Panc1 (cell line): Measurements from ENCODE around the gene ALDH7A1. TPM values are rescaled to one million over a fixed set of nuclear protein-coding genes. Genes with fewer than 3 reads are reported as not detected.

Experiments
- ATAC-seq: fragments of 200-7000 bp; cut with Tn5 transposase; 2 replicates; pipeline ENCODE4 v1.9.1; 2020; ENCODE audit warnings: mild to moderate bottlenecking, moderate library complexity
- BruUV-seq: library from RNA; stranded (reverse); fragments of 400-500 nt; replicated peaks from 2 replicates; lab custom pipeline; 2021; lab: Mats Ljungman, UMichigan
- CTCF ChIA-PET: fragments of 300-600 bp; sonication (Branson Sonifier 250); formaldehyde crosslinking; loops from one replicate; lab custom pipeline; 2022; ENCODE audit warnings: antibody characterized with exemption; lab: Charles Lee
- POLR2A ChIA-PET: fragments of 300-600 bp; sonication (Branson Sonifier 250); formaldehyde crosslinking; loops from one replicate; lab custom pipeline; 2022; ENCODE audit warnings: antibody characterized with exemption; lab: Charles Lee
- DNase-seq: peaks from one replicate; pipeline ENCODE4 v3.0.0-alpha.2; 2010; ENCODE audit warnings: low read depth, low spot score
- H3K27ac ChIP-seq: 2 replicates; pipeline ENCODE4 v1.5.1; 2011; ENCODE audit warnings: mild to moderate bottlenecking, low read length, inconsistent platforms
- H3K27me3 ChIP-seq: fragments of 200-500 bp; sonication (Bioruptor generic); 2 replicates; pipeline ENCODE4 v1.6.0; 2014; ENCODE audit warnings: low read length, inconsistent platforms; ENCODE audit not compliant: control insufficient read depth, insufficient read depth
- H3K36me3 ChIP-seq: fragments of 200-500 bp; sonication (Bioruptor generic); 2 replicates; pipeline ENCODE4 v1.5.1; 2014; ENCODE audit warnings: inconsistent platforms, mild to moderate bottlenecking, low read length, moderate library complexity; ENCODE audit not compliant: control insufficient read depth, insufficient read depth
- H3K4me1 ChIP-seq: 2 replicates; pipeline ENCODE4 v1.5.1; 2011; ENCODE audit warnings: inconsistent platforms, mild to moderate bottlenecking, low read length, moderate library complexity; ENCODE audit not compliant: control insufficient read depth, insufficient read depth
- H3K4me3 ChIP-seq, 2 experiments: 2 replicates each; pipeline ENCODE4 v1.5.1; 2011 to 2012; ENCODE audit warnings: low read depth in 2 of 2, low read length in 2 of 2, mild to moderate bottlenecking in 2 of 2, inconsistent platforms in 1 of 2, moderate library complexity in 1 of 2
- H3K9me3 ChIP-seq: fragments of 200-500 bp; sonication (Bioruptor generic); 2 replicates; pipeline ENCODE4 v1.5.1; 2014; ENCODE audit warnings: low read depth, mild to moderate bottlenecking, inconsistent platforms, low read length, moderate library complexity; ENCODE audit not compliant: control insufficient read depth, insufficient read depth
- CTCF ChIP-seq: fragments of 450-650 bp; IDR thresholded peaks from 2 replicates; pipeline ENCODE4 v1.5.1; 2017; ENCODE audit warnings: mild to moderate bottlenecking
- POLR2AphosphoS5 ChIP-seq: IDR thresholded peaks from 2 replicates; pipeline ENCODE4 v1.6.1; 2012; ENCODE audit warnings: mild to moderate bottlenecking, low read depth, low read length, moderate library complexity
- SIN3A ChIP-seq: IDR thresholded peaks from 2 replicates; pipeline ENCODE4 v1.6.1; 2012; ENCODE audit warnings: low read depth, mild to moderate bottlenecking, low read length, moderate library complexity, borderline replicate concordance; ENCODE audit not compliant: insufficient read depth
- TCF7L2 ChIP-seq: IDR thresholded peaks from 2 replicates; pipeline ENCODE4 v1.6.1; 2011; ENCODE audit warnings: mild to moderate bottlenecking, low read depth, low read length, inconsistent platforms
- in situ Hi-C: cut with HindIII; loops from 2 replicates; pipeline ENCODE4 v1.10.0; 2016; ENCODE audit warnings: low sequenced_read_pairs, low pct_unique_long_range_greater_than_20kb
- intact Hi-C: fragments of 100-400 bp; cut with micrococcal nuclease; formaldehyde crosslinking; loops from one replicate; pipeline ENCODE4 v1.10.0; 2022; ENCODE audit not compliant: unreplicated experiment
- total RNA-seq: library from RNA; stranded (reverse); gene quantifications from one replicate; pipeline ENCODE4 v1.2.1, GENCODE V29; 2021; ENCODE audit not compliant: unreplicated experiment
- TF ChIP-seq, protein P1 (sequence below), 2 experiments: IDR thresholded peaks; 2 replicates each; pipeline ENCODE4 v1.6.1; 2011 to 2012; ENCODE audit warnings: low read depth in 2 of 2, control low read depth in 1 of 2, low read length in 1 of 2, mild to moderate bottlenecking in 1 of 2, moderate library complexity in 1 of 2; ENCODE audit not compliant: insufficient read depth in 1 of 2

Gene ALDH7A1
- total RNA-seq, 1 experiment from 2014 or later, result 52.9 TPM

DNA sequence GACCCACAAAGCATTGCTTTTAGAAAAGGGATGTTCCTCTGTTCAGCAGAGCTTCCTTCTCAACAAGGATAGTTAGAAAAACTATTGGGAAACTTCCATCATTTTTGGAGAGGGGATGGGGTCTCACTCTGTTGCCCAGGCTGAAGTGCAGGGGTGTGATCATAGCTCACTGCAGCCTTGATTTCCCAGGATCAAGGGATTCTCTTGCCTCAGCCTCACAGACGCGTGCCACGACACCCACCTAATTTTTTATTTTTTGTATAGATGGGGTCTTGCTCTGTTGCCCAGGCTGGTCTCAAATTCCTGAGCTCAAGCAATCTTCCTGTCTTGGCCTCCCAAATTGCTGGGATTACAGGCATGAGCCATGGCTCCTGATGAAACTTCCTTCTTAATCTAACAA, 40.6 kb upstream of the ALDH7A1 start:
- intact Hi-C loops, result no loop called here
- no TSS peak for BruUV-seq

DNA sequence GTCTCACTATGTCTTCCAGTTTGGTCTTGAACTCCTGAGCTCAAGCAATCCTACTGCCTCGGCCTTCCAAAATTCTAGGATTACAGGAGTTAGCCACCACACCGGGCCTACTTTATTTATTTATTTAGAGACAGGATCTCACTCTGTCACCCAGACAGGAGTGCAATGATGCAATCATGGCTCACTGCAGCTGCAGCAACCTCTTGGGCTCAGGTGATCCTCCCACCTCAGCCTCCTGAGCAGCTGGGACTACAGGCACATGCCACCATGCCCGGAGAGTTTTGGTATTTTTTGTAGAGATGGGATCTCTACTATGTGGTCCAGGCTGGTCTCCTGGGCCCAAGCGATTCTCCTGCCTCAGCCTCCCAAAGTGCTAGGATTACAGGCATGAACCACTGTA, 38.5 kb upstream of the ALDH7A1 start:
- Histone ChIP-seq H3K36me3 (no peaks in the 10 kb centered on the region), H3K4me1 (no peaks in the 10 kb centered on the region; the same call in 1 of the 2 replicates), H3K27me3 (no peaks in the 10 kb centered on the region), H3K9me3 (no peaks in the 10 kb centered on the region), H3K27ac (no peak overlapping the region), H3K4me3 (no peak overlapping the region)
- ChIA-PET CTCF (no interaction called here), POLR2A (no interaction called here)
- DNase-seq (no peak), ATAC-seq (no peak)
- TF ChIP-seq SIN3A (no peak), CTCF (no peak), TCF7L2 (no peak), POLR2AphosphoS5 (no peak)
- TF ChIP-seq, protein P1, sequence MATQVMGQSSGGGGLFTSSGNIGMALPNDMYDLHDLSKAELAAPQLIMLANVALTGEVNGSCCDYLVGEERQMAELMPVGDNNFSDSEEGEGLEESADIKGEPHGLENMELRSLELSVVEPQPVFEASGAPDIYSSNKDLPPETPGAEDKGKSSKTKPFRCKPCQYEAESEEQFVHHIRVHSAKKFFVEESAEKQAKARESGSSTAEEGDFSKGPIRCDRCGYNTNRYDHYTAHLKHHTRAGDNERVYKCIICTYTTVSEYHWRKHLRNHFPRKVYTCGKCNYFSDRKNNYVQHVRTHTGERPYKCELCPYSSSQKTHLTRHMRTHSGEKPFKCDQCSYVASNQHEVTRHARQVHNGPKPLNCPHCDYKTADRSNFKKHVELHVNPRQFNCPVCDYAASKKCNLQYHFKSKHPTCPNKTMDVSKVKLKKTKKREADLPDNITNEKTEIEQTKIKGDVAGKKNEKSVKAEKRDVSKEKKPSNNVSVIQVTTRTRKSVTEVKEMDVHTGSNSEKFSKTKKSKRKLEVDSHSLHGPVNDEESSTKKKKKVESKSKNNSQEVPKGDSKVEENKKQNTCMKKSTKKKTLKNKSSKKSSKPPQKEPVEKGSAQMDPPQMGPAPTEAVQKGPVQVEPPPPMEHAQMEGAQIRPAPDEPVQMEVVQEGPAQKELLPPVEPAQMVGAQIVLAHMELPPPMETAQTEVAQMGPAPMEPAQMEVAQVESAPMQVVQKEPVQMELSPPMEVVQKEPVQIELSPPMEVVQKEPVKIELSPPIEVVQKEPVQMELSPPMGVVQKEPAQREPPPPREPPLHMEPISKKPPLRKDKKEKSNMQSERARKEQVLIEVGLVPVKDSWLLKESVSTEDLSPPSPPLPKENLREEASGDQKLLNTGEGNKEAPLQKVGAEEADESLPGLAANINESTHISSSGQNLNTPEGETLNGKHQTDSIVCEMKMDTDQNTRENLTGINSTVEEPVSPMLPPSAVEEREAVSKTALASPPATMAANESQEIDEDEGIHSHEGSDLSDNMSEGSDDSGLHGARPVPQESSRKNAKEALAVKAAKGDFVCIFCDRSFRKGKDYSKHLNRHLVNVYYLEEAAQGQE (IDR thresholded peaks at IDR 0.05; ENCODE audit: insufficient read depth in 1 of 2, low read depth in 2 of 2, low read length in 1 of 2), result no peak
- in situ Hi-C loops (no loop called here), intact Hi-C loops (no loop called here)
- no TSS peak for BruUV-seq

More for the DNA sequence above, 40.6 kb upstream of the ALDH7A1 start:
- H3K9me3 ChIP-seq, result no peaks in the 10 kb centered on the region
- in situ Hi-C loops, result no loop called here
- H3K36me3 ChIP-seq, result no peaks in the 10 kb centered on the region
- H3K27ac ChIP-seq, result no peak overlapping the region
- H3K27me3 ChIP-seq, result no peaks in the 10 kb centered on the region
- ATAC-seq, result no peak
- no peak overlapping the region for H3K4me3 ChIP-seq
- TF ChIP-seq, protein P1 (IDR thresholded peaks at IDR 0.05; ENCODE audit: insufficient read depth in 1 of 2, low read depth in 2 of 2, low read length in 1 of 2), result no peak
- TF ChIP-seq SIN3A (no peak), POLR2AphosphoS5 (no peak), CTCF (no peak), TCF7L2 (no peak)
- no peak for DNase-seq
- H3K4me1 ChIP-seq, result no peaks in the 10 kb centered on the region; the same call in 1 of the 2 replicates
- POLR2A ChIA-PET, result no interaction called here
- CTCF ChIA-PET, result interaction anchor here (0.6 kb wide), 1 partner anchor 21 kb away, joined by 3 read pairs; no protein-coding TSS in a partner anchor
